NCI-H1694 treated with DMSO at 0.1 percent for 48 hours (cell line): Measurements from ENCODE around the gene ADGB.

ENCODE experiments used
- DNase-seq: peaks from one replicate; lab custom pipeline; 2025; lab: John Stamatoyannopoulos, UW

Gene ADGB

GRCh38 chr6:146634022-146634421 lies 35.2 kb downstream of the ADGB start:
- no peak for DNase-seq

GRCh38 chr6:146635165-146635564 lies 36.4 kb downstream of the ADGB start:
- no peak for DNase-seq

- no peak for DNase-seq
These were observed 37.7 kb downstream of the ADGB start for GRCh38 chr6:146636481-146636880.

GRCh38 chr6:146642921-146643320 lies 44.1 kb downstream of the ADGB start:
- no peak for DNase-seq

- DNase-seq = no peak
These were observed 52.2 kb downstream of the ADGB start for GRCh38 chr6:146650799-146651481.

GRCh38 chr6:146651482-146651863 lies 52.7 kb downstream of the ADGB start:
- DNase-seq = no peak

GRCh38 chr6:146657432-146657831 lies 58.7 kb downstream of the ADGB start:
- no peak for DNase-seq

- DNase-seq = no peak
These were observed 66.1 kb downstream of the ADGB start for GRCh38 chr6:146664871-146665360.

- no peak for DNase-seq
These were observed 68.1 kb downstream of the ADGB start for GRCh38 chr6:146666909-146667308.

- no peak for DNase-seq
These were observed 71.4 kb downstream of the ADGB start for GRCh38 chr6:146670161-146670560.

GRCh38 chr6:146673069-146673468 lies 74.3 kb downstream of the ADGB start:
- DNase-seq = no peak

- no peak for DNase-seq
These were observed 80.6 kb downstream of the ADGB start for GRCh38 chr6:146679386-146679785.

- DNase-seq = no peak
These were observed 84.1 kb downstream of the ADGB start for GRCh38 chr6:146682919-146683318.

GRCh38 chr6:146689806-146690205 lies 91.0 kb downstream of the ADGB start:
- no peak for DNase-seq

GRCh38 chr6:146693342-146693741 lies 94.6 kb downstream of the ADGB start:
- no peak for DNase-seq

- no peak for DNase-seq
These were observed 99.1 kb downstream of the ADGB start for GRCh38 chr6:146697921-146698320.

GRCh38 chr6:146700078-146700686 lies 101.4 kb downstream of the ADGB start:
- peak; percentile 57 for DNase-seq

GRCh38 chr6:146701632-146702031 lies 102.9 kb downstream of the ADGB start:
- no peak for DNase-seq

- no peak for DNase-seq
These were observed 110.4 kb downstream of the ADGB start for GRCh38 chr6:146709036-146709622.

- DNase-seq = no peak
These were observed 120.6 kb downstream of the ADGB start for GRCh38 chr6:146719387-146719786.

- no peak for DNase-seq
These were observed 140.9 kb downstream of the ADGB start for GRCh38 chr6:146739696-146740095.

- no peak for DNase-seq
These were observed 142.8 kb downstream of the ADGB start for GRCh38 chr6:146741609-146742008.

GRCh38 chr6:146753306-146753705 lies 154.5 kb downstream of the ADGB start:
- DNase-seq = no peak
